Activated CD4-positive, alpha-beta T cell treated with anti-CD3 and anti-CD28 coated beads for 24 hours (primary cell): Measurements from ENCODE around the gene CYB5R2.
"Not testable (repeated sequence)": the region's sequence is repeated elsewhere in the genome, so short reads cannot be mapped to it uniquely, and the experiment has no call there.

Source experiments
- DNase-seq, 2 donors: peaks; one replicate each; pipeline ENCODE4 v3.0.0-alpha.2; 2020; ENCODE audit warnings: low read depth in 2 of 2

The CYB5R2 gene

GRCh38 chr11:7668911-7669310 is 4.4 kb downstream of the CYB5R2 start:
- DNase-seq: no peak

- DNase-seq: no peak
Measured at GRCh38 chr11:7668464-7668863, 4.8 kb downstream of the CYB5R2 start.

- no peak for DNase-seq
Measured at GRCh38 chr11:7667460-7667859, 5.8 kb downstream of the CYB5R2 start.

GRCh38 chr11:7666292-7666866 is 6.9 kb downstream of the CYB5R2 start:
- no peak for DNase-seq

- DNase-seq: peak; percentile 46 to 74
Measured at GRCh38 chr11:7665473-7666291, 7.6 kb downstream of the CYB5R2 start.

- DNase-seq: no peak
Measured at GRCh38 chr11:7664867-7665266, 8.4 kb downstream of the CYB5R2 start.

GRCh38 chr11:7663531-7663930 is 9.8 kb downstream of the CYB5R2 start:
- not testable (repeated sequence) for DNase-seq

GRCh38 chr11:7657306-7658025 is 15.8 kb downstream of the CYB5R2 start:
- DNase-seq: no peak

GRCh38 chr11:7656704-7657103 is 16.6 kb downstream of the CYB5R2 start:
- no peak for DNase-seq

GRCh38 chr11:7655253-7656217 is 17.8 kb downstream of the CYB5R2 start:
- no peak for DNase-seq

GRCh38 chr11:7654195-7654705 is 19.1 kb downstream of the CYB5R2 start:
- DNase-seq: no peak

GRCh38 chr11:7651700-7652099 is 21.6 kb downstream of the CYB5R2 start:
- no peak for DNase-seq

- DNase-seq: no peak
Measured at GRCh38 chr11:7651140-7651551, 22.2 kb downstream of the CYB5R2 start.

- DNase-seq: no peak
Measured at GRCh38 chr11:7648264-7648663, 25.0 kb downstream of the CYB5R2 start.

- no peak for DNase-seq
Measured at GRCh38 chr11:7646866-7647265, 26.4 kb downstream of the CYB5R2 start.

GRCh38 chr11:7645206-7645605 is 28.1 kb downstream of the CYB5R2 start:
- no peak for DNase-seq

GRCh38 chr11:7643314-7643713 is 30.0 kb downstream of the CYB5R2 start:
- no peak for DNase-seq

GRCh38 chr11:7642747-7643146 is 30.6 kb downstream of the CYB5R2 start:
- no peak for DNase-seq

- DNase-seq: no peak
Measured at GRCh38 chr11:7640816-7641215, 32.5 kb downstream of the CYB5R2 start.

GRCh38 chr11:7639643-7640025 is 33.7 kb downstream of the CYB5R2 start:
- DNase-seq: no peak
